ENCODE data around the gene CRACR2B.

CRACR2B gene

DNA sequence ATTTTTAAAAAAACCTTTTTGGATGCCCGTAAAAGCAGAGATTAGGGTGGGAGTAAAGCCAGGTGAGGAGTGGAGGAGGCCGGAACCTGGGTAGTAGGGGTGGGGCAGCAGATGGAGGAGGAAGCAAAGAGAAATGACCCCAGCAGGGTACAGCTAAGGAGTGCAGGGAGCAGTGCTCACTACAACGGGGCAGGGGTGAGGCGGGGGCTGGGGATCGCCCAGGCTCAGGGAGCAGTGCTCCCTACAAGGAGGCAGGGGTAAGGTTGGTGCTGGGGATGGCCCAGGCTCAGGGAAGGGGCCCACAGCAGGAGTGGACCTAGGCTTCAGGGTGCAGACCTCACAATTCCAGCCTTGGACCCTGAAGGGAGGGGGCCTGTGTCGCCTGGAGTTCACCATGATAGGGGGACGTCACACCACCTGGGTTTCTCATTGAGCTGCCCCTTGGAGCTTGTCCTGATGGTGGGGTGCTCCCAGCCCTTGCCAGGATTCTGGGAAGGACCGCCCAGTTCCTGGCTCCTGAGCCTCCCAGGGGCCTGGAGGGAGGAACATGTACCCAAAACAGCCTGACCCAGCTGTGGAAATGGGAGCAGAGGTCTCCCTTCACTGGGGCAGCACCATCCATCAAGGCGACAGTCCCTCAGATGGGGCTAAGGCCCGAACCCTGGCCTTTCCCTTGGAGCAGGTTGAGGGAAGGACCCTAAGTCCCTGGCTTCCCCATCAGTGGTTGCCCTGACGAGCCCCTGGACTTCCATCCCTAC lies 11.9 kb upstream of the CRACR2B start:
- H3K4me3 ChIP-seq: no peak overlapping the region
- TF ChIP-seq, protein P1, sequence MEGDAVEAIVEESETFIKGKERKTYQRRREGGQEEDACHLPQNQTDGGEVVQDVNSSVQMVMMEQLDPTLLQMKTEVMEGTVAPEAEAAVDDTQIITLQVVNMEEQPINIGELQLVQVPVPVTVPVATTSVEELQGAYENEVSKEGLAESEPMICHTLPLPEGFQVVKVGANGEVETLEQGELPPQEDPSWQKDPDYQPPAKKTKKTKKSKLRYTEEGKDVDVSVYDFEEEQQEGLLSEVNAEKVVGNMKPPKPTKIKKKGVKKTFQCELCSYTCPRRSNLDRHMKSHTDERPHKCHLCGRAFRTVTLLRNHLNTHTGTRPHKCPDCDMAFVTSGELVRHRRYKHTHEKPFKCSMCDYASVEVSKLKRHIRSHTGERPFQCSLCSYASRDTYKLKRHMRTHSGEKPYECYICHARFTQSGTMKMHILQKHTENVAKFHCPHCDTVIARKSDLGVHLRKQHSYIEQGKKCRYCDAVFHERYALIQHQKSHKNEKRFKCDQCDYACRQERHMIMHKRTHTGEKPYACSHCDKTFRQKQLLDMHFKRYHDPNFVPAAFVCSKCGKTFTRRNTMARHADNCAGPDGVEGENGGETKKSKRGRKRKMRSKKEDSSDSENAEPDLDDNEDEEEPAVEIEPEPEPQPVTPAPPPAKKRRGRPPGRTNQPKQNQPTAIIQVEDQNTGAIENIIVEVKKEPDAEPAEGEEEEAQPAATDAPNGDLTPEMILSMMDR (IDR thresholded peaks at IDR 0.05): no peak
- no peak for DNase-seq (ENCODE audit: low spot score)
- no peak overlapping the region for H3K27ac ChIP-seq

DNA sequence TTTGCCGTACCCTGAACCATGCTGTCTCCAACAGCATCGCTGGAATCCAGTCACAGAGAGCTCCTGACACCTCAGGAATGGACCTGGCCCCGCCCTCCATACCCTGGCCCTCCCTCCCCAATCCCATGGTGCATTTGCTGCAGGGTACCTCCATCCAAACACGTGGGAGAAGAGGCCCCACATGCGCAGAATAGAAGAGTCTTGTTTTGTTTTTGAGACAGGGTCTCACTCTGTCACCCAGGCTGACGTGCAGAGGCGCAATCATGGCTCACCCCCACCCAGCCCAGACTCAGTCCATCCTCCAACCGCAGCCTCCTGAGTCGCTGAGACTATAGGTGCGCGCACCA lies 11.3 kb upstream of the CRACR2B start:
- no peak overlapping the region for H3K27ac ChIP-seq

DNA sequence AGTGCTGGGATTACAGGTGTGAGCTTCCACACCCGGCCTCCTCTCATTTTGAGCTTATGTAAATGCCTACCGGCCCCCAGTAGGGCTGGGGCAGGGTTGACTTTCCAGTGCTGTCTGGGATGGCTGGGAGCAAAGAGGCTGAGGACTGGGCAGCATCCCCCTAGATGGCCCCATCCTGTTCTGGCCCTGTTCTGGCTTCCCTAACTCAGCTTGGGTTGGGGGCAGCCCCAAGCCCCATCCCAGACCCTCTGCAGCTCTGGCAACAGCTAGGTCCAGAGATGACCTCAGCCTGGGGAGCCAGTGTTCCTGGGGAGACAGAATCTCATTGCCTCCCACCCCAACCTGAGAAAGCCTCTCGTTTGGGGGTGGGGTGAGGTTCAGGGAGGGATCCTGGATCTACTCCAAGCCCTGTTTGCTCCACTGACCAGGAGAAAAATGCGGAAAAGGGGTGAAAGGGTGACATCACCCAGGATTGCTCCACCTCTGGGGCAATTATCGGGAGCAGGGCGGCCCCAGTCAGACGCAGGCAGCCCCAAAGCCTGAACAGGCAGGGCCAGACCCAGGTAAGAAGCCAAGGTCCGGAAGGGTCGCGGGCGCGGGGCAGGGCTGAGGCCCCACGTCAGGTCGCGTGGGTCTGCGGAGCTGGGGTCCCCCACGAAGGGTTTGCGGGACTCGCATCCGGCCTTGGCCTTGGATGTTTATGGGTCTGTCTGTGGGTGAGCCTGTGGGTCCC lies 9.2 kb upstream of the CRACR2B start, which contains the start of gene PNPLA2:
TSS of gene PNPLA2 (plus strand) at position 519 of the 733 bp plus-strand sequence. CDS start 805 bp downstream, outside the sequence.
- no peak for DNase-seq (ENCODE audit: low spot score)
- H3K27ac ChIP-seq: peak within 1 kb of the TSS; percentile 93 to 99
- peak within 1 kb of the TSS; percentile 91 for H3K4me3 ChIP-seq
- TF ChIP-seq, protein P1 (IDR thresholded peaks at IDR 0.05): no peak

More for the DNA sequence above, 11.3 kb upstream of the CRACR2B start:
- H3K4me3 ChIP-seq: no peak overlapping the region
- DNase-seq (ENCODE audit: low spot score): no peak
- TF ChIP-seq, protein P1 (IDR thresholded peaks at IDR 0.05): no peak

DNA sequence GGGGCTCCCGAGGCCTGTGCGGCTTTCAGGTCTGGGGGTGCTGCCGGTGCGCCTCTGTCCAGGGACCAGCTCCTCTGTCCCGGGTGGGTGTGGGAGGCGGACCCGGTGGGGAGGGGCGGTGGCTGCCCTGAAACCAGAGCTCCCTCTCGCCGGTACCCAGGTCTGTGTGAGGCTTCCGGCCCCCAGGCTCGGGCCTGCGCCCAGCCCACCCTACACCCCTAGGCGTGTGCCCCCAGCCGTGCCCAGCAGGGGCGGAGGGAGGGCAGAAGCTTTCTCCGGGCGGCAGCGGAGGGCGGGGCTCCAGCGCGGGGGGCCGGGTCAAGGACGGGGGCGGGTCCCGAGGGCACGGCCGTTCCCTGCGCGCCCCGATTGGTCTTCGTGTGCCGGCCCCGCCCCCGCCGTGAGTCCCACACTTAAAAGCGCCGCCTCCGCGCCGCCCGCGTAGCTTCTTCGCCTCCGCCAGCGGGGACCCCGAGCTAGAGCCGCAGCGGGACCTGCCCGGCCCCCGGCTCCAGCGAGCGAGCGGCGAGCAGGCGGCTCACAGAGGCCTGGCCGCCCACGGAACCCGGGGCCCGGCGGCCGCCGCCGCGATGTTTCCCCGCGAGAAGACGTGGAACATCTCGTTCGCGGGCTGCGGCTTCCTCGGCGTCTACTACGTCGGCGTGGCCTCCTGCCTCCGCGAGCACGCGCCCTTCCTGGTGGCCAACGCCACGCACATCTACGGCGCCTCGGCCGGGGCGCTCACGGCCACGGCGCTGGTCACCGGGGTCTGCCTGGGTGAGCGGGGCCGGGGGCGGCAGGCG lies 8.4 kb upstream of the CRACR2B start:
- H3K27ac ChIP-seq: peak overlapping the region; percentile 93 to 99
- TF ChIP-seq, protein P1 (IDR thresholded peaks at IDR 0.05): no peak
- peak; percentile 93 for DNase-seq (ENCODE audit: low spot score)
- H3K4me3 ChIP-seq: peak overlapping the region; percentile 91

DNA sequence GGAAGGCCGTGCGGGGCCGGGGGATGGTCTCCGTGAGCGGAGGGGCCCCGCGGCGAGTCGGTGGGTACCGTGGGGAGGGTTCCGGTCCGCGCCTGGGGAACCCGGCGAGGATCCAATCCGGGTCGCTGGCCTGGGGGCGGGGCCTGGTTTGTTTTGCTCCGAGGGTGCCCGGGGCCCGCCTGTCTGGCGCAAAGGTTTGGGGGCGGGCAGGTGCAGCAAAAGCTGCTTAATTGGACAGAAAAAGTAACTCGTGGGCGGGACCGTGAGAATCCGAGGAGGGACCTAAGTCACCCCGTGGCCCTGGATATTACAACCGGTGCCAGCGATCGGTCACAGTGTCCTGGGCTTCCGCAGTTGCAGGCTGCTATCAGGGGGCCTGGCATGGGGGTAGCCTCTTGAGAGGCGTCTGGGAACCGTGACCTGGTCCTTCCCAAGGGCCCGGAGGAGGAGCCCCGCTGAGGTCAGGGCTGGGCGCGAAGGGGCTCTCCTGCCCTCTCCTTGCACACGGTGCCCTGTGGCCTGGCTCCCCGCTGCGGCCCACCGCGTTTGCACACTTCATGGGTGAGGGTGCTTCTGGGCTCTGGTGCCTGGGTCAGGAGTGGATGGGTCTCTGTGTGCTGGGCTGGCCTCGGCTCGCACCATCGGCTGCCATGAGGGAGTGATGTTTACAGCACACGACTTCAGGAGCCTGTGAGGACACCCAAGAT lies 7.6 kb upstream of the CRACR2B start:
- Histone ChIP-seq H3K4me3 (peak overlapping the region; percentile 91), H3K27ac (peak overlapping the region; percentile 93 to 99)
- TF ChIP-seq, protein P1 (IDR thresholded peaks at IDR 0.05): no peak
- DNase-seq (ENCODE audit: low spot score): peak; percentile 96

DNA sequence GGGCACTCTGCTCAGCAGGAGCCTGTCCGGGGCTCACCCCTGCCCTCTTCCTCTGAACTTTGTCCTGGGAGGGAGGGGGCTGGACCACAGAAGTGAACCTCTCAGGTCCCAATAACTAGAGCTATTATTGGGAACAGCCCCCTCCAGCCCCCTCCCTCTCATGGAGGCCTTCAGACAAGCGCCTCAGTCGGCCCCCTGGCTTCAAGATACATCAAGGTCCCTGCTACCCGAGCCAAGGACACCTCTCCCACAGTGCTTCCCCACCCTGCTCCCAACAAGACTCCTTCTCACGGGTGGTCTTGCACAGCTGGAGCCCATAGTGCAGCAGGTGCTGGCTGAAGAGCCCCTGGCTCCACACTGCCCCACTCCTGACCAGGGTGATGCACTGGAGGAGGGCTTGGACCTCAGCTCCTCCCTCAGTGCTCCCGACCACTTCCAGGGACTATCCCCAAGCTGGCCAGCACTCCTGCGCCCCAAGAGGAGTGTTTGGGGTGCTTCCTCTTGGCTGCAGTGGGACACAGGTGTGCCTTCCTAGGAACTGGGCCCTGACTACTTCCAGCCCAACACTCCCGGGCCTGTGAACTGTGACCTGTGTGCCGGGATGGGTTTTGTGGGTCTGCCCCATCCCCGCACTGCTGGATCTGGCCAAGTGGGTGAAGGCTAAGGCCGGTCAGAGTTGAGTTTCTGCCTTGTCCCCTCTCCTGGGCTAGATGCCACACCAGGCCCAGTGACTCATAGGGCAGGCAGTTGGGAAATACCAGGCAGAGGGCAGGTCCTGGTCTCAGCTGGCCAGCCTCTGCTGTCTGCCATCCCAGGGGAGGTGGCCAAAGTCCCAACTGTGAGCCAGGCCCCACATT lies 6.8 kb upstream of the CRACR2B start:
- peak; percentile 97 for DNase-seq (ENCODE audit: low spot score)
- Histone ChIP-seq H3K27ac (peak overlapping the region; percentile 93 to 99), H3K4me3 (peak overlapping the region; percentile 91)
- TF ChIP-seq, protein P1 (IDR thresholded peaks at IDR 0.05): no peak

All from coronary artery (tissue), 2 donors.